ENCODE results near the gene RCSD1. TPM values are rescaled to one million over a fixed set of nuclear protein-coding genes. Genes with fewer than 3 reads are reported as not detected.
A peak's percentile ranks its signal among the peaks of the same experiment; 100 is the strongest.

RCSD1 gene
- total and polyA plus RNA-seq, 2 donors from 2014 or later: 3.9 to 18.3 TPM

DNA sequence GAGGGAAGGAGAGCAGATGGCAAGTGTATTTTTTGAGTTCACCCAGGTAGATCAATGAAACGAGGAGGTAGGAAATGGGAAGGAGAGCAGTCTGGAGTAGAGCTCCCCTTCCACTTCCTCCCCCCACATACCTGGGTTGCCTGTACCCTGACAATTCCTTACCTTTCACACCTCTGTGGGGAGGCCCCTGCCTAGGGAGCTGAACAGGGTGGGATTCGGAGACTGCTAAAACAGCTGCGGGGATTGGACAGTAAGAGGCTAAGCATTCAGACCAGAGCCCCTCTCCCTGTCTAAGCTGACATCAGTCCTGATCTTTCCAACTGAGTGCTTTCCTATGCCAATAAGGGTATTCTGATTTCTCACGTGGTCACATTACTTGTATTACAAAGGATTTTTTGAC, 14.5 kb downstream of the RCSD1 start:
- H3K27ac ChIP-seq (ENCODE audit: low read depth in 2 of 2, low read length in 2 of 2): no peak overlapping the region
- no peaks in the 10 kb centered on the region for H3K9me3 ChIP-seq (ENCODE audit: control insufficient read depth in 2 of 3, insufficient read depth in 1 of 3, low read length in 3 of 3)
- TF ChIP-seq, protein P1, sequence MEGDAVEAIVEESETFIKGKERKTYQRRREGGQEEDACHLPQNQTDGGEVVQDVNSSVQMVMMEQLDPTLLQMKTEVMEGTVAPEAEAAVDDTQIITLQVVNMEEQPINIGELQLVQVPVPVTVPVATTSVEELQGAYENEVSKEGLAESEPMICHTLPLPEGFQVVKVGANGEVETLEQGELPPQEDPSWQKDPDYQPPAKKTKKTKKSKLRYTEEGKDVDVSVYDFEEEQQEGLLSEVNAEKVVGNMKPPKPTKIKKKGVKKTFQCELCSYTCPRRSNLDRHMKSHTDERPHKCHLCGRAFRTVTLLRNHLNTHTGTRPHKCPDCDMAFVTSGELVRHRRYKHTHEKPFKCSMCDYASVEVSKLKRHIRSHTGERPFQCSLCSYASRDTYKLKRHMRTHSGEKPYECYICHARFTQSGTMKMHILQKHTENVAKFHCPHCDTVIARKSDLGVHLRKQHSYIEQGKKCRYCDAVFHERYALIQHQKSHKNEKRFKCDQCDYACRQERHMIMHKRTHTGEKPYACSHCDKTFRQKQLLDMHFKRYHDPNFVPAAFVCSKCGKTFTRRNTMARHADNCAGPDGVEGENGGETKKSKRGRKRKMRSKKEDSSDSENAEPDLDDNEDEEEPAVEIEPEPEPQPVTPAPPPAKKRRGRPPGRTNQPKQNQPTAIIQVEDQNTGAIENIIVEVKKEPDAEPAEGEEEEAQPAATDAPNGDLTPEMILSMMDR (IDR thresholded peaks at IDR 0.05; ENCODE audit: borderline replicate concordance, extremely low read depth, insufficient read depth): no peak
- no peaks in the 10 kb centered on the region for H3K36me3 ChIP-seq (ENCODE audit: control insufficient read depth in 2 of 3, insufficient read depth in 3 of 3, low read length in 3 of 3)
- DNase-seq (no peak), FAIRE-seq (no peak)
- no peak overlapping the region for H3K4me3 ChIP-seq (ENCODE audit: low read length in 3 of 3)
- intact Hi-C loops (cut with DNase I): no loop called here
- peaks cover 0 to 4% (median 3%) of the 10 kb centered on the region in 3 donors for H3K4me1 ChIP-seq (ENCODE audit: control insufficient read depth in 2 of 3, insufficient read depth in 2 of 3, low read depth in 1 of 3, low read length in 3 of 3)
- H3K9ac ChIP-seq (ENCODE audit: low read length in 3 of 3): no peak overlapping the region
- H3K27me3 ChIP-seq (ENCODE audit: control insufficient read depth, insufficient read depth, low read length): no peaks in the 10 kb centered on the region

DNA sequence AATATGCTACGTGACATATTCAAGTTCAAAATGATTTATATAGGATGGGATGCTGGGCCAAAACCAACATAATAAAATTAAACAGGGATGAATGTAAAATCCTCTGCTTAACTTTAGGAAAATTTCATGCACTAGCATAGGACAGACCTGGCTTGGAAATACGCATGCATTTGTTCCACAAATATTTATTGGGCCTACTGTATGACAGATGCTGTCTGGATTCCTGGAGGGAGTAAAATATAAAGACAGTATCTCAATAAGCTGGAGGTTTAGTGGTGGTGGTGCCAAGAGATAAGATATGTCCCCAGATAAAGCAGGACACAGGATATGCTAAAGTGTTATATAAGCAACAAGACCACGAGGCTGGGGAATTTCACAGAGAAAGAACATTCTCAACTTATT, 15.1 kb downstream of the RCSD1 start:
- H3K9ac ChIP-seq (ENCODE audit: low read length in 3 of 3): no peak overlapping the region
- FAIRE-seq (no peak), DNase-seq (peak in 1 of 5 donors; percentile 71)
- no peaks in the 10 kb centered on the region for H3K9me3 ChIP-seq (ENCODE audit: control insufficient read depth in 2 of 3, insufficient read depth in 1 of 3, low read length in 3 of 3)
- no peaks in the 10 kb centered on the region for H3K27me3 ChIP-seq (ENCODE audit: control insufficient read depth, insufficient read depth, low read length)
- peaks cover 0 to 6% (median 3%) of the 10 kb centered on the region in 3 donors for H3K4me1 ChIP-seq (ENCODE audit: control insufficient read depth in 2 of 3, insufficient read depth in 2 of 3, low read depth in 1 of 3, low read length in 3 of 3)
- no peak overlapping the region for H3K27ac ChIP-seq (ENCODE audit: low read depth in 2 of 2, low read length in 2 of 2)
- no peak overlapping the region for H3K4me3 ChIP-seq (ENCODE audit: low read length in 3 of 3)
- TF ChIP-seq, protein P1 (IDR thresholded peaks at IDR 0.05; ENCODE audit: borderline replicate concordance, extremely low read depth, insufficient read depth): no peak
- intact Hi-C loops (cut with DNase I): no loop called here
- no peaks in the 10 kb centered on the region for H3K36me3 ChIP-seq (ENCODE audit: control insufficient read depth in 2 of 3, insufficient read depth in 3 of 3, low read length in 3 of 3)

DNA sequence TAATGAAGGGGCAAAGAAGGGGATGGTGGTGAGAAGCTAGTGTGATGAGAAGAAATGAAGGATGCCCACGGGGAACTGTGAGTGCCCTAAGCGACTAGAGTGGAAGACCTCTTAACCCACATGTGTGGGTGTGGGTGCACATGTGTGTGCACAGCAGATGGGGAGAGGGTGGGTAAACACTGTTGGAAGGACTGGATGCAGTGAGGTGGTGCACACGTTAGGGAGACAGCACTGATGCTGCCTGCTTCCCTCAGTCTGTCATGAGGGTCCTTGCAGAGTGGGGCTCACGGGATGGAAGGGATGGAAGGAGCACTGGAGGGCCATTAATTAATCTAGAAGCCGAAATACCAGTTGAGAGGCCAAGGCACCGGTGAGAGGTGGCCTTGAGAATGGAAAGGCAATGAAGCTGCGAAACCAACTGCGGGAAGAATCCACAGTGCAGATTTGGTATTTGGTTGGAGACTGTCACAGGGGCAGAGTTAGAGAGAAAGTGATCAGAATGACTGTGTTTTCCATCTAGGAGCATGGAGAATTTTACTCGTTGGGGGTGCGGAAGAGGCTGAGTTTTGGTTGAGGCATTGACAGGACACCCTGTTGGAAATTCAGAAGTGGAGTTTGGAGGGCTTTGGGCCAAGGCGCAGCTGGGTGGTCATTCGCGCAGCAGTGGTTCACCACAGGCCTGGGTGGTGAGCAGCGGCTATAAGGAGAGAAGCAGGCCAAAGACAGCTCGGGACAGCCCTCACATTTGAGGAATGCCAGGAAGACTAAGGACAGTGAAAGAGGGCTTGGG, 15.8 kb downstream of the RCSD1 start:
- H3K36me3 ChIP-seq (ENCODE audit: control insufficient read depth in 2 of 3, insufficient read depth in 3 of 3, low read length in 3 of 3): no peaks in the 10 kb centered on the region
- DNase-seq (no peak), FAIRE-seq (no peak)
- H3K9me3 ChIP-seq (ENCODE audit: control insufficient read depth in 2 of 3, insufficient read depth in 1 of 3, low read length in 3 of 3): no peaks in the 10 kb centered on the region
- H3K4me1 ChIP-seq (ENCODE audit: control insufficient read depth in 2 of 3, insufficient read depth in 2 of 3, low read depth in 1 of 3, low read length in 3 of 3): peaks cover 0 to 6% (median 3%) of the 10 kb centered on the region in 3 donors
- intact Hi-C loops (cut with DNase I): no loop called here
- TF ChIP-seq, protein P1 (IDR thresholded peaks at IDR 0.05; ENCODE audit: borderline replicate concordance, extremely low read depth, insufficient read depth): no peak
- H3K9ac ChIP-seq (ENCODE audit: low read length in 3 of 3): no peak overlapping the region
- H3K27me3 ChIP-seq (ENCODE audit: control insufficient read depth, insufficient read depth, low read length): no peaks in the 10 kb centered on the region
- no peak overlapping the region for H3K4me3 ChIP-seq (ENCODE audit: low read length in 3 of 3)
- no peak overlapping the region for H3K27ac ChIP-seq (ENCODE audit: low read depth in 2 of 2, low read length in 2 of 2)

All from kidney (tissue), 14 donors.